ENCODE measurements around the gene SMIM29. TPM values are rescaled to one million over a fixed set of nuclear protein-coding genes. Genes with fewer than 3 reads are reported as not detected.

SMIM29 gene
- total RNA-seq, 1 experiment from 2014 or later: 3.2 TPM

DNA sequence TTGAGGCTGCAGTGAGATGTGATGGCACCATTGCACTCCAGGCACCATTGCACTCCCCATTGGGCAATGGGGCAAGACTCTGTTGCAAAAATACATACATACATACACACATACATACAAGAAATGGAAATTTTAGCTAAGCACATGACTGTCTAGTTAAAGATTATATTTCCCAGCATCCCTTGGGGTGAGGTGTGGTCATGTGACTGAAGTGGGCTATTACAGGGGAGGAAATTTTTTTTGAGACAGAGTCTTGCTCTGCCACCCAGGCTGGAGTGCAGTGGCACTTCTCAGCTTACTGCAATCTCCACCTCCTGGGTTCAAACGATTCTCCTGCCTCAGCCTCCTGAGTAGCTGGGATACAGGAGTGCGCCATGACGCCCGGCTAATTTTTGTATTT, 44.1 kb downstream of the SMIM29 start:
- no peaks in the 10 kb centered on the region for H3K36me3 ChIP-seq
- no peak overlapping the region for H3K4me3 ChIP-seq
- H3K4me1 ChIP-seq: no peaks in the 10 kb centered on the region
- H3K9me3 ChIP-seq (replicated peaks): no peaks in the 10 kb centered on the region
- H3K27me3 ChIP-seq: no peaks in the 10 kb centered on the region
- DNase-seq: no peak
- H3K27ac ChIP-seq: no peak overlapping the region

GRCh38 chr6:34202329-34203201, 46.2 kb downstream of the SMIM29 start:
- no peak for DNase-seq
- no peaks in the 10 kb centered on the region for H3K36me3 ChIP-seq
- no peaks in the 10 kb centered on the region for H3K9me3 ChIP-seq (replicated peaks)
- no peaks in the 10 kb centered on the region for H3K4me1 ChIP-seq
- H3K27me3 ChIP-seq: peaks cover 3% of the 10 kb centered on the region
- no peak overlapping the region for H3K4me3 ChIP-seq
- H3K27ac ChIP-seq: no peak overlapping the region

DNA sequence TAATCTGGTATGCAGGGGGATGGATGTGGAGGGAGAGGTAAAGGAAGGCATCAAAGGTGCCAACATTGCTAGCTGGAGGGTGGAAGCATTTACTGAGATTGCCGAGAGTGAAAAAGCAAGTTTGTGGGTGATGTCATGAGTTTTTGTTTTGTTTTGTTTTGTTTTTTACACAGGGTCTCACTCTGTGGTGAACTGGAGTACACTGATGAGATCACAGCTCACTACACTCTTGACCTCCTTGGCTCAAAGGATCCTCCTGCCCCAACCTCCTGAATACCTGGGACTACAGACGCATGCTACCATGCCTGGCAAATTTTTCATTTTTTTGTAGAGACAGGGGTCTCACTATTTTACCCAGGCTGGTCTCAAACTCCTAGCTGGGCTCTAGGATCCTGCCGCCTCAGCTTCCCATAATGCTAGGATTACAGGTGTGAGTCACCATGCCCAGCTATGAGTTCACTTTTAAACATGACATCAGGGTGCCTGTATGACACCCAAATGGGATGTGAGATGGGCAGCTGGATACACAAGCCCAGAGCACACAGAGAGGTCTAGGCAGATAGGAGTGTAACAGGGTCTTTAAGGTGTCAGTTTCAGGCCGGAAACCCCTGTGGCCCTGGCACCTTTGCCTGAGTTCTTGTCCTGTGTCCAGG, 47.2 kb downstream of the SMIM29 start:
- Histone ChIP-seq H3K27ac (no peak overlapping the region), H3K4me1 (no peaks in the 10 kb centered on the region), H3K9me3 (replicated peaks) (no peaks in the 10 kb centered on the region), H3K36me3 (no peaks in the 10 kb centered on the region), H3K4me3 (no peak overlapping the region), H3K27me3 (peaks cover 3% of the 10 kb centered on the region)
- no peak for DNase-seq

GRCh38 chr6:34200340-34200971, 48.4 kb downstream of the SMIM29 start:
- Histone ChIP-seq H3K4me3 (no peak overlapping the region), H3K27me3 (peaks cover 3% of the 10 kb centered on the region), H3K4me1 (no peaks in the 10 kb centered on the region), H3K36me3 (no peaks in the 10 kb centered on the region), H3K9me3 (replicated peaks) (no peaks in the 10 kb centered on the region), H3K27ac (no peak overlapping the region)
- no peak for DNase-seq

GRCh38 chr6:34196833-34197195, 52.0 kb downstream of the SMIM29 start:
- no peaks in the 10 kb centered on the region for H3K4me1 ChIP-seq
- H3K36me3 ChIP-seq: no peaks in the 10 kb centered on the region
- H3K4me3 ChIP-seq: no peak overlapping the region
- H3K27me3 ChIP-seq: peaks cover 3% of the 10 kb centered on the region
- no peak for DNase-seq
- H3K27ac ChIP-seq: no peak overlapping the region
- H3K9me3 ChIP-seq (replicated peaks): no peaks in the 10 kb centered on the region

Other genes with a start within 250 kb of the SMIM29 start
- 0.06 and 0.08 TPM in 2 replicates for gene GRM4, start 102.9 kb downstream of the SMIM29 start, total RNA-seq (2014; rRNA removed; shearing (Covaris generic))
- 126 and 129 TPM in 2 replicates for gene HMGA1, start 12.1 kb downstream of the SMIM29 start, total RNA-seq (2014; rRNA removed; shearing (Covaris generic))
- 13.2 and 14.1 TPM in 2 replicates for gene NUDT3, start 143.7 kb upstream of the SMIM29 start, total RNA-seq (2014; rRNA removed; shearing (Covaris generic))
- 2,129 and 2,719 TPM in 2 replicates for gene RPS10, start 177.1 kb upstream of the SMIM29 start, total RNA-seq (2014; rRNA removed; shearing (Covaris generic))
- not detected in 2 replicates for gene PACSIN1, start 217.1 kb upstream of the SMIM29 start, total RNA-seq (2014; rRNA removed; shearing (Covaris generic))

All from SJCRH30 (cell line).